GDM1 (cell line): Measurements from ENCODE around the gene UMAD1.
A peak's percentile ranks its signal among the peaks of the same experiment; 100 is the strongest.
"Not testable (repeated sequence)": the region's sequence is repeated elsewhere in the genome, so short reads cannot be mapped to it uniquely, and the experiment has no call there.

Experiments used
- DNase-seq: peaks from one replicate; lab custom pipeline; 2025; lab: John Stamatoyannopoulos, UW

The UMAD1 gene

GRCh38 chr7:7652798-7653540 is 12.4 kb downstream of the UMAD1 start:
- DNase-seq, result no peak

- DNase-seq, result no peak
Measured at GRCh38 chr7:7653593-7654187, 13.1 kb downstream of the UMAD1 start.

- DNase-seq, result no peak
Measured at GRCh38 chr7:7654964-7655715, 14.6 kb downstream of the UMAD1 start.

GRCh38 chr7:7656459-7656858 is 15.9 kb downstream of the UMAD1 start:
- not testable (repeated sequence) for DNase-seq

GRCh38 chr7:7662527-7662926 is 22.0 kb downstream of the UMAD1 start:
- DNase-seq, result no peak

GRCh38 chr7:7664291-7664690 is 23.7 kb downstream of the UMAD1 start:
- DNase-seq, result no peak

- no peak for DNase-seq
Measured at GRCh38 chr7:7665031-7665430, 24.5 kb downstream of the UMAD1 start.

GRCh38 chr7:7667187-7667586 is 26.6 kb downstream of the UMAD1 start:
- no peak for DNase-seq

GRCh38 chr7:7668706-7669105 is 28.2 kb downstream of the UMAD1 start:
- no peak for DNase-seq

GRCh38 chr7:7670490-7670889 is 29.9 kb downstream of the UMAD1 start:
- DNase-seq, result no peak

GRCh38 chr7:7671361-7671760 is 30.8 kb downstream of the UMAD1 start:
- DNase-seq, result no peak

GRCh38 chr7:7672545-7673239 is 32.1 kb downstream of the UMAD1 start:
- DNase-seq, result no peak

- DNase-seq, result no peak
Measured at GRCh38 chr7:7673240-7673550, 32.6 kb downstream of the UMAD1 start.

GRCh38 chr7:7675686-7676085 is 35.1 kb downstream of the UMAD1 start:
- no peak for DNase-seq

- DNase-seq, result not testable (repeated sequence)
Measured at GRCh38 chr7:7679640-7680039, 39.1 kb downstream of the UMAD1 start.

- peak; percentile 6 for DNase-seq
Measured at GRCh38 chr7:7681191-7681935, 40.8 kb downstream of the UMAD1 start.

GRCh38 chr7:7681936-7682329 is 41.4 kb downstream of the UMAD1 start:
- no peak for DNase-seq

- no peak for DNase-seq
Measured at GRCh38 chr7:7682861-7683260, 42.3 kb downstream of the UMAD1 start.

GRCh38 chr7:7686811-7687508 is 46.4 kb downstream of the UMAD1 start:
- no peak for DNase-seq

GRCh38 chr7:7687800-7688199 is 47.2 kb downstream of the UMAD1 start:
- DNase-seq, result no peak

- DNase-seq, result no peak
Measured at GRCh38 chr7:7688310-7688709, 47.8 kb downstream of the UMAD1 start.
